Parathyroid adenoma (tissue), 2 donors: Measurements from ENCODE around the gene HELZ.

ENCODE experiments used
- H2AFZ ChIP-seq: fragments of 300-600 bp; sonication (generic); one replicate; pipeline ENCODE4 v1.7.0; 2017; ENCODE audit warnings: antibody characterized with exemption, mild to moderate bottlenecking
- H3K27ac ChIP-seq: fragments of 300-600 bp; sonication (generic); one replicate; pipeline ENCODE4 v1.7.0; 2017
- H3K27me3 ChIP-seq: fragments of 300-600 bp; sonication (generic); one replicate; pipeline ENCODE4 v1.7.0; 2017; ENCODE audit warnings: low read length; ENCODE audit not compliant: control insufficient read depth, insufficient read depth
- H3K36me3 ChIP-seq: fragments of 300-600 bp; sonication (generic); one replicate; pipeline ENCODE4 v1.7.0; 2017; ENCODE audit warnings: low read length; ENCODE audit not compliant: control insufficient read depth, insufficient read depth
- H3K4me1 ChIP-seq: fragments of 300-600 bp; sonication (generic); one replicate; pipeline ENCODE4 v1.7.0; 2017; ENCODE audit warnings: control low read depth
- H3K4me2 ChIP-seq: fragments of 300-600 bp; sonication (generic); one replicate; pipeline ENCODE4 v1.7.0; 2017; ENCODE audit warnings: low read length
- H3K4me3 ChIP-seq: fragments of 300-600 bp; sonication (generic); one replicate; pipeline ENCODE4 v1.7.0; 2017; ENCODE audit warnings: low read depth, low read length
- H3K79me2 ChIP-seq: fragments of 300-600 bp; sonication (generic); one replicate; pipeline ENCODE4 v1.7.0; 2017; ENCODE audit warnings: control low read depth
- H3K9ac ChIP-seq: fragments of 300-600 bp; sonication (generic); one replicate; pipeline ENCODE4 v1.7.0; 2017; ENCODE audit warnings: mild to moderate bottlenecking
- H3K9me3 ChIP-seq: fragments of 300-600 bp; sonication (generic); one replicate; pipeline ENCODE4 v1.7.0; 2017; ENCODE audit warnings: low read length; ENCODE audit not compliant: control insufficient read depth
- TF ChIP-seq, protein P1 (sequence below): fragments of 300-600 bp; sonication (generic); IDR thresholded peaks from one replicate; pipeline ENCODE4 v1.7.0; 2017; ENCODE audit warnings: antibody characterized with exemption, mild to moderate bottlenecking
- donor health status: primary hyperparathyroidism.

HELZ gene, protein sequence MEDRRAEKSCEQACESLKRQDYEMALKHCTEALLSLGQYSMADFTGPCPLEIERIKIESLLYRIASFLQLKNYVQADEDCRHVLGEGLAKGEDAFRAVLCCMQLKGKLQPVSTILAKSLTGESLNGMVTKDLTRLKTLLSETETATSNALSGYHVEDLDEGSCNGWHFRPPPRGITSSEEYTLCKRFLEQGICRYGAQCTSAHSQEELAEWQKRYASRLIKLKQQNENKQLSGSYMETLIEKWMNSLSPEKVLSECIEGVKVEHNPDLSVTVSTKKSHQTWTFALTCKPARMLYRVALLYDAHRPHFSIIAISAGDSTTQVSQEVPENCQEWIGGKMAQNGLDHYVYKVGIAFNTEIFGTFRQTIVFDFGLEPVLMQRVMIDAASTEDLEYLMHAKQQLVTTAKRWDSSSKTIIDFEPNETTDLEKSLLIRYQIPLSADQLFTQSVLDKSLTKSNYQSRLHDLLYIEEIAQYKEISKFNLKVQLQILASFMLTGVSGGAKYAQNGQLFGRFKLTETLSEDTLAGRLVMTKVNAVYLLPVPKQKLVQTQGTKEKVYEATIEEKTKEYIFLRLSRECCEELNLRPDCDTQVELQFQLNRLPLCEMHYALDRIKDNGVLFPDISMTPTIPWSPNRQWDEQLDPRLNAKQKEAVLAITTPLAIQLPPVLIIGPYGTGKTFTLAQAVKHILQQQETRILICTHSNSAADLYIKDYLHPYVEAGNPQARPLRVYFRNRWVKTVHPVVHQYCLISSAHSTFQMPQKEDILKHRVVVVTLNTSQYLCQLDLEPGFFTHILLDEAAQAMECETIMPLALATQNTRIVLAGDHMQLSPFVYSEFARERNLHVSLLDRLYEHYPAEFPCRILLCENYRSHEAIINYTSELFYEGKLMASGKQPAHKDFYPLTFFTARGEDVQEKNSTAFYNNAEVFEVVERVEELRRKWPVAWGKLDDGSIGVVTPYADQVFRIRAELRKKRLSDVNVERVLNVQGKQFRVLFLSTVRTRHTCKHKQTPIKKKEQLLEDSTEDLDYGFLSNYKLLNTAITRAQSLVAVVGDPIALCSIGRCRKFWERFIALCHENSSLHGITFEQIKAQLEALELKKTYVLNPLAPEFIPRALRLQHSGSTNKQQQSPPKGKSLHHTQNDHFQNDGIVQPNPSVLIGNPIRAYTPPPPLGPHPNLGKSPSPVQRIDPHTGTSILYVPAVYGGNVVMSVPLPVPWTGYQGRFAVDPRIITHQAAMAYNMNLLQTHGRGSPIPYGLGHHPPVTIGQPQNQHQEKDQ (N-terminal part only)

DNA sequence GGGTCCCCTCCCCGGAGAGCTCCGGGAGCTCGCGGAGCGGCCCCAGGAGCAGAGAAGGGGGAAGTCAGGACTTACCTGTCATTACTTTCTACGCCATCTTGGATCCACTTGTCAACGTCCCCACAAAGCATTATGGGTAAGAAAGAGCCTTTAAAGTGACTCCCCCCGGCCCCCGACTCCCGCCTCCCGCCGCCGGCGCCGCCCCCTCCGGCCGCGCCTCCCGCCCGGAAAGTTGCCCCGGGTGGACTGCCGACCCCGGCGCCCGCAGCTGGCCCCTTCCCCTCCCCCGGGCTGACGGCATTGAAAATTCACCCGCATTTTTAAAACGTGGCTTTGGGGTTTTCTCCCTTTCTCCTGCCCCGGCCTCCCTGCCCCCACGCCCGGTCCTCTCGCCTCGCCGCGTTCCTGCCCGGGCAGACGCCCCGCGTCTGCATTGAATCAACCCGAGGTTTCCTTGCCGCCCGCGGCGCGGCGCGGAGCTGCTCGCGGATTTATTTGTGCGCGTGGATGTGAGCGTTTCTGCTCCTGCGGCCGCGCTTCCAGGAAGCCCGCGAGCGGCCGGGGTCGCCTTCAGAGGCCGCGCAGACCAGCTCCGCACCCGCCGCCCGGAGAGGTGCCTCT, at the start of gene HELZ:
TSS of gene HELZ (minus strand) at position 124 of the 621 bp plus-strand sequence. CDS start 26,392 bp downstream, outside the sequence.
- peak within 1 kb of the TSS; percentile 71 for H3K4me3 ChIP-seq
- TF ChIP-seq, protein P1, sequence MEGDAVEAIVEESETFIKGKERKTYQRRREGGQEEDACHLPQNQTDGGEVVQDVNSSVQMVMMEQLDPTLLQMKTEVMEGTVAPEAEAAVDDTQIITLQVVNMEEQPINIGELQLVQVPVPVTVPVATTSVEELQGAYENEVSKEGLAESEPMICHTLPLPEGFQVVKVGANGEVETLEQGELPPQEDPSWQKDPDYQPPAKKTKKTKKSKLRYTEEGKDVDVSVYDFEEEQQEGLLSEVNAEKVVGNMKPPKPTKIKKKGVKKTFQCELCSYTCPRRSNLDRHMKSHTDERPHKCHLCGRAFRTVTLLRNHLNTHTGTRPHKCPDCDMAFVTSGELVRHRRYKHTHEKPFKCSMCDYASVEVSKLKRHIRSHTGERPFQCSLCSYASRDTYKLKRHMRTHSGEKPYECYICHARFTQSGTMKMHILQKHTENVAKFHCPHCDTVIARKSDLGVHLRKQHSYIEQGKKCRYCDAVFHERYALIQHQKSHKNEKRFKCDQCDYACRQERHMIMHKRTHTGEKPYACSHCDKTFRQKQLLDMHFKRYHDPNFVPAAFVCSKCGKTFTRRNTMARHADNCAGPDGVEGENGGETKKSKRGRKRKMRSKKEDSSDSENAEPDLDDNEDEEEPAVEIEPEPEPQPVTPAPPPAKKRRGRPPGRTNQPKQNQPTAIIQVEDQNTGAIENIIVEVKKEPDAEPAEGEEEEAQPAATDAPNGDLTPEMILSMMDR = no peak
- peak within 1 kb of the TSS; percentile 98 for H3K9ac ChIP-seq
- H3K79me2 ChIP-seq = peaks cover 19% of the 10 kb centered on the region
- H3K27ac ChIP-seq = peak within 1 kb of the TSS; percentile 77
- H3K9me3 ChIP-seq = no peaks in the 10 kb centered on the region
- no peaks in the 10 kb centered on the region for H3K27me3 ChIP-seq
- H3K36me3 ChIP-seq = no peaks in the 10 kb centered on the region
- peak within 1 kb of the TSS; percentile 97 for H3K4me2 ChIP-seq
- H2AFZ ChIP-seq = peak within 1 kb of the TSS; percentile 99
- H3K4me1 ChIP-seq = peaks cover 7% of the 10 kb centered on the region

DNA sequence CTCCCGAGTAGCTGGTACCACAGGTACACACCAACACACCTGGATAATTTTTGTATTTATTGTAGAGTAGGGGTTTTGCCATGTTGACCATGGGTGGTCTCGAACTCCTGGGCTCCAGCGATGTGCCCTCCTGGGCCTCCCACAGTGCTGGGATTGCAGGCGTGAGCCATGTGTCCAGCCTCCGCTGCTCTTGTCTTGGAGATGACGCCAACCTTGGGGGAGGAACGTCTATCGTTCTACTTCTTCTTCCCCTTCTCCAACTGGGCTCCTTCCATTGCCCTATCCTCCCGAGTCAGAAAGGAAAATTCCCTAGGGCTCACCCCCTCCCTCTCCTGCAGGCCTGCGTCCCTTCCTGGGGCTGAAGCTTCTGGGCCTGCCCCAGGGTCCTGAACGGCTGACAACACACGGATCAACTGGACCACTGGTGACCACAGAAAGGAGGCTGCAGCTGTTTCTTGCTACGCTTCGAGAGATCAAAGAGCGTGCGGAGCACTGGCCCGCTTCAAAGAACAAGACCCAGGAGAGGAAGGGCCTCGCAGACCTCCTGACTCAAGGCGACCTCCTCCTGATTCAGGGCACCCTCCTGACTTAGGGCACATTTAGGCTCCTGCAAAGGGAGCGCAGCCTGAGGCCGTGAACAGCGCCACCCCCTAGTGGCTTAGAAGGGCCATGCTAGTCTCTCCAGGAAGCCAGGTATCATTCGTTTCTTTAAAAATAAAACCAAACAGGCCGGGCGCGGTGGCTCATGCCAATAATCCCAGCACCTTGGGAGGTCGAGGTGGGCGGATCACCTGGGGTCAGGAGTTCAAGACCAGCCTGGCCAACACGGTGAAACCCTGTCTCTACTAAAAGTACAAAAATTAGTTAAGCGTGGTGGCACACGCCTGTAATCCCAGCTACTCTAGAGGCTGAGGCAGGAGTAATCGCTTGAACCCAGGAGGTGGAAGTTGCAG, 48.5 kb upstream of the HELZ start:
- no peak overlapping the region for H3K4me3 ChIP-seq
- TF ChIP-seq, protein P1 = peak; percentile 93

DNA sequence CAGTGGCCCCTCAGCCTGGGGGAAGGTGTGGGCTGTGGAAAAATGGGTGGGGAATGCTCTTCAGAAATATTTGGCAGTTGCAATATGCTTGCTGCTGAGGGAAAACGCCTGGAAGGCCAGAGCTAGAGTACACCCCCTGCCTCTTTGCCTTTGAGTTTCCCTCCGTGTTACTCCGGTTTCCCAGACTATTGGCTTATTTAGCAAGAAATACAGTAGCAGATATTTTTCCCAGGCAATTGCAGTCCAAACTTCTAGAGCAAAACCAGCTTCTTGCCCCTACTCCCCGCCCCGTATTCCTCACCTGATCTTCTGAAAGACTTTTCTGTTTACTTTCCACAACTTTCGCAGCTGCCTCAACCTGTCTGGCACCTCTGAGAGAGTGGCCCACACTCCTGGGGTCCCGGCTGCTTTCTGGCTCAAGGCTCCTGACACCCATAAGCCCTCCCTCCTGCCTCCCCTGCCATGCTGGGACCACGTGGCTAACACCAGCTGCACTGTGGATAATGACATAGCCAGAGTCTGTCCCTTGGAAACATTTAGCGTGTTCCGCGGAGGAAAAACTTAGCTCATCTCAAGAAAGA, 45.8 kb upstream of the HELZ start:
- H3K79me2 ChIP-seq = no peaks in the 10 kb centered on the region
- H3K4me2 ChIP-seq = no peak overlapping the region
- no peak overlapping the region for H3K4me3 ChIP-seq
- H3K36me3 ChIP-seq = no peaks in the 10 kb centered on the region
- no peak overlapping the region for H3K27ac ChIP-seq
- no peak overlapping the region for H3K9ac ChIP-seq
- no peaks in the 10 kb centered on the region for H3K27me3 ChIP-seq
- no peak overlapping the region for H2AFZ ChIP-seq
- TF ChIP-seq, protein P1 = no peak
- no peaks in the 10 kb centered on the region for H3K9me3 ChIP-seq
- no peaks in the 10 kb centered on the region for H3K4me1 ChIP-seq

More for the DNA sequence above, 48.5 kb upstream of the HELZ start:
- Histone ChIP-seq H3K4me2 (no peak overlapping the region), H2AFZ (peak overlapping the region; percentile 63), H3K36me3 (no peaks in the 10 kb centered on the region), H3K4me1 (no peaks in the 10 kb centered on the region), H3K9me3 (no peaks in the 10 kb centered on the region), H3K27ac (no peak overlapping the region), H3K27me3 (no peaks in the 10 kb centered on the region), H3K9ac (no peak overlapping the region), H3K79me2 (no peaks in the 10 kb centered on the region)
